ENCODE measurements around the gene MCRIP1.

GRCh38 chr17:81838753-81839255, 5.7 kb upstream of the MCRIP1 start:
- TF ChIP-seq EP300 (IDR thresholded peaks at IDR 0.05; ENCODE audit: borderline replicate concordance in 1 of 2, low read depth in 2 of 2, low read length in 2 of 2) (no peak), CTCF (IDR thresholded peaks at IDR 0.05; ENCODE audit: control extremely low read depth in 1 of 3, insufficient read depth in 1 of 3, low read depth in 1 of 3, low read length in 3 of 3) (no peak), FOSL1 (IDR thresholded peaks at IDR 0.05; ENCODE audit: insufficient read depth, low read depth, low read length) (no peak), SIN3A (conservative IDR thresholded peaks at IDR 0.05 in 1 of 2, IDR thresholded peaks at IDR 0.05 in 1 of 2; ENCODE audit: low read depth in 1 of 2, low read length in 2 of 2) (no peak)

Data from H1 (cell line).